NCI-H146 treated with DMSO at 0.1 percent for 48 hours (cell line): ENCODE results near the gene OGDH.
A peak's percentile ranks its signal among the peaks of the same experiment; 100 is the strongest.
"Not testable (repeated sequence)": the region's sequence is repeated elsewhere in the genome, so short reads cannot be mapped to it uniquely, and the experiment has no call there.

ENCODE experiments used
- DNase-seq: peaks from one replicate; lab custom pipeline; 2025; ENCODE audit not compliant: unreplicated experiment; lab: John Stamatoyannopoulos, UW

Gene OGDH

GRCh38 chr7:44700322-44700721 lies 93.9 kb downstream of the OGDH start:
- no peak for DNase-seq

- not testable (repeated sequence) for DNase-seq
These were observed 97.0 kb downstream of the OGDH start for GRCh38 chr7:44703391-44703790.

- no peak for DNase-seq
These were observed 97.5 kb downstream of the OGDH start for GRCh38 chr7:44703921-44704320.

GRCh38 chr7:44705434-44705833 lies 99.0 kb downstream of the OGDH start:
- DNase-seq: no peak

GRCh38 chr7:44706788-44707557 lies 100.5 kb downstream of the OGDH start:
- DNase-seq: no peak

- DNase-seq: no peak
These were observed 101.3 kb downstream of the OGDH start for GRCh38 chr7:44707558-44708230.

GRCh38 chr7:44709011-44709915 lies 102.8 kb downstream of the OGDH start:
- no peak for DNase-seq

- no peak for DNase-seq
These were observed 103.6 kb downstream of the OGDH start for GRCh38 chr7:44709945-44710596.

GRCh38 chr7:44711528-44711927 lies 105.1 kb downstream of the OGDH start:
- no peak for DNase-seq

- DNase-seq: peak; percentile 49
These were observed 105.6 kb downstream of the OGDH start for GRCh38 chr7:44712012-44712411.

GRCh38 chr7:44713141-44713540 lies 106.7 kb downstream of the OGDH start:
- no peak for DNase-seq

GRCh38 chr7:44713680-44714335 lies 107.4 kb downstream of the OGDH start:
- no peak for DNase-seq

- no peak for DNase-seq
These were observed 109.8 kb downstream of the OGDH start for GRCh38 chr7:44716205-44716604.

- no peak for DNase-seq
These were observed 113.9 kb downstream of the OGDH start for GRCh38 chr7:44720301-44720700.

- DNase-seq: peak; percentile 89
These were observed 117.8 kb downstream of the OGDH start for GRCh38 chr7:44724276-44724675.

- not testable (repeated sequence) for DNase-seq
These were observed 119.8 kb downstream of the OGDH start for GRCh38 chr7:44726250-44726649.

- DNase-seq: no peak
These were observed 120.9 kb downstream of the OGDH start for GRCh38 chr7:44727158-44727936.

GRCh38 chr7:44727937-44728262 lies 121.5 kb downstream of the OGDH start:
- DNase-seq: no peak

- DNase-seq: no peak
These were observed 123.6 kb downstream of the OGDH start for GRCh38 chr7:44729949-44730590.
